Mammary microvascular endothelial cell (primary cell): Measurements from ENCODE around the gene CGB2. TPM values are rescaled to one million over a fixed set of nuclear protein-coding genes. Genes with fewer than 3 reads are reported as not detected.

Experiments used
- total RNA-seq: library from RNA; depleted of rRNA; stranded (reverse); fragments of >200 nt; gene quantifications from 2 replicates; pipeline ENCODE4 v1.2.3, GENCODE V29; 2015

Gene CGB2
- not detected in 2 replicates for total RNA-seq

GRCh38 chr19:49031642-49032301, at the start of gene CGB2:
TSS of gene CGB2 (plus strand) at chr19:49031890. CDS start at chr19:49032096, 206 bp downstream.

GRCh38 chr19:48993175-48994034, 38.3 kb upstream of the CGB2 start, which contains the start of the genes GYS1 and RUVBL2:
TSS of gene GYS1 (minus strand) at chr19:48993309. CDS start at chr19:48993112, 197 bp downstream.
TSS of gene RUVBL2 (plus strand) at chr19:48993887. CDS start at chr19:48993912, 25 bp downstream.

GRCh38 chr19:49017041-49017665, 14.5 kb upstream of the CGB2 start, which contains the start of gene LHB:
TSS of gene LHB (minus strand) at chr19:49017091. CDS start at chr19:49017081, 10 bp downstream.

GRCh38 chr19:49024233-49024632, 7.5 kb upstream of the CGB2 start, which contains the start of gene CGB3:
TSS of gene CGB3 (minus strand) at chr19:49024333. CDS start at chr19:49023971, 362 bp downstream.

GRCh38 chr19:49036815-49037214, 5.1 kb downstream of the CGB2 start, which contains the start of gene CGB1:
TSS of gene CGB1 (minus strand) at chr19:49036895. CDS start at chr19:49036711, 184 bp downstream.

GRCh38 chr19:49043548-49043947, 11.9 kb downstream of the CGB2 start, which contains the start of gene CGB5:
TSS of gene CGB5 (plus strand) at chr19:49043848. CDS start at chr19:49044210, 362 bp downstream.

GRCh38 chr19:49049011-49049410, 17.3 kb downstream of the CGB2 start, which contains the start of gene CGB8:
TSS of gene CGB8 (minus strand) at chr19:49049111. CDS start at chr19:49048739, 372 bp downstream.

GRCh38 chr19:49057636-49058234, 26.0 kb downstream of the CGB2 start, which contains the start of gene CGB7:
TSS of gene CGB7 (minus strand) at chr19:49057749. CDS start at chr19:49055375, 2,374 bp downstream.

GRCh38 chr19:49064768-49065611, 33.3 kb downstream of the CGB2 start, which contains the start of gene NTF4:
TSS of gene NTF4 (minus strand) at chr19:49064818. CDS start at chr19:49061997, 2,821 bp downstream.

Other genes with a start within 250 kb of the CGB2 start
- gene BCAT2, start 220.9 kb upstream of the CGB2 start, total RNA-seq = 69.9 and 77.6 TPM in 2 replicates
- gene HSD17B14, start 195.4 kb upstream of the CGB2 start, total RNA-seq = 12.5 and 13.3 TPM in 2 replicates
- gene PLEKHA4, start 163.3 kb upstream of the CGB2 start, total RNA-seq = 0.93 and 0.98 TPM in 2 replicates
- gene PPP1R15A, start 159.5 kb upstream of the CGB2 start, total RNA-seq = 77.9 and 85.9 TPM in 2 replicates
- gene TULP2, start 133.1 kb upstream of the CGB2 start, total RNA-seq = not detected in 2 replicates
- 222 and 225 TPM in 2 replicates for gene NUCB1, start 131.6 kb upstream of the CGB2 start, total RNA-seq
- gene DHDH, start 98.2 kb upstream of the CGB2 start, total RNA-seq = not detected in 2 replicates
- gene BAX, start 77.0 kb upstream of the CGB2 start, total RNA-seq = 183 and 190 TPM in 2 replicates
- gene FTL, start 66.6 kb upstream of the CGB2 start, total RNA-seq = 3,431 and 3,702 TPM in 2 replicates
- gene GYS1, start 38.6 kb upstream of the CGB2 start, total RNA-seq = 34.5 and 35.0 TPM in 2 replicates
- gene RUVBL2, start 38.0 kb upstream of the CGB2 start, total RNA-seq = 231 and 259 TPM in 2 replicates
- not detected in 2 replicates for gene LHB, start 14.8 kb upstream of the CGB2 start, total RNA-seq
- gene CGB3, start 7.6 kb upstream of the CGB2 start, total RNA-seq = not detected in 2 replicates
- not detected in 2 replicates for gene CGB1, start 5.0 kb downstream of the CGB2 start, total RNA-seq
- gene CGB5, start 12.0 kb downstream of the CGB2 start, total RNA-seq = not detected in 2 replicates
- gene CGB8, start 17.2 kb downstream of the CGB2 start, total RNA-seq = not detected in 2 replicates
- 0.53 TPM in 1 of 2 replicates, not detected in the other for gene CGB7, start 25.9 kb downstream of the CGB2 start, total RNA-seq
- gene NTF4, start 32.9 kb downstream of the CGB2 start, total RNA-seq = not detected in 2 replicates
- gene KCNA7, start 40.8 kb downstream of the CGB2 start, total RNA-seq = not detected in 2 replicates
- 173 and 204 TPM in 2 replicates for gene SNRNP70, start 53.6 kb downstream of the CGB2 start, total RNA-seq
- 4.9 and 5.3 TPM in 2 replicates for gene LIN7B, start 82.5 kb downstream of the CGB2 start, total RNA-seq
- 2.1 and 3.3 TPM in 2 replicates for gene C19orf73, start 87.3 kb downstream of the CGB2 start, total RNA-seq
- 3.4 and 3.9 TPM in 2 replicates for gene PPFIA3, start 87.7 kb downstream of the CGB2 start, total RNA-seq
- not detected in 2 replicates for gene HRC, start 123.5 kb downstream of the CGB2 start, total RNA-seq
- gene TRPM4, start 125.9 kb downstream of the CGB2 start, total RNA-seq = 19.6 and 25.9 TPM in 2 replicates